GM12801 (cell line): Measurements from ENCODE around the gene OSBPL3.

Source experiments
- CTCF ChIP-seq: IDR thresholded peaks from one replicate; pipeline ENCODE4 v1.5.1; 2011; ENCODE audit warnings: control low read depth; ENCODE audit not compliant: insufficient read length; ENCODE audit errors: extremely low read depth

The OSBPL3 gene

GRCh38 chr7:24908166-24908565 is 71.8 kb downstream of the OSBPL3 start:
- no peak for TF ChIP-seq CTCF

GRCh38 chr7:24907311-24907886 is 72.6 kb downstream of the OSBPL3 start:
- TF ChIP-seq CTCF = no peak

GRCh38 chr7:24905996-24906770 is 73.8 kb downstream of the OSBPL3 start:
- no peak for TF ChIP-seq CTCF

- TF ChIP-seq CTCF = no peak
Observed at GRCh38 chr7:24903559-24903958, 76.4 kb downstream of the OSBPL3 start.

GRCh38 chr7:24902931-24903330 is 77.0 kb downstream of the OSBPL3 start:
- no peak for TF ChIP-seq CTCF

GRCh38 chr7:24902276-24902675 is 77.7 kb downstream of the OSBPL3 start:
- TF ChIP-seq CTCF = no peak

GRCh38 chr7:24899905-24900304 is 80.1 kb downstream of the OSBPL3 start:
- no peak for TF ChIP-seq CTCF
